ENCODE measurements around the gene GPR161.

GRCh38 chr1:168045311-168045710 lies 91.4 kb downstream of the GPR161 start:
- TF ChIP-seq, protein P1, sequence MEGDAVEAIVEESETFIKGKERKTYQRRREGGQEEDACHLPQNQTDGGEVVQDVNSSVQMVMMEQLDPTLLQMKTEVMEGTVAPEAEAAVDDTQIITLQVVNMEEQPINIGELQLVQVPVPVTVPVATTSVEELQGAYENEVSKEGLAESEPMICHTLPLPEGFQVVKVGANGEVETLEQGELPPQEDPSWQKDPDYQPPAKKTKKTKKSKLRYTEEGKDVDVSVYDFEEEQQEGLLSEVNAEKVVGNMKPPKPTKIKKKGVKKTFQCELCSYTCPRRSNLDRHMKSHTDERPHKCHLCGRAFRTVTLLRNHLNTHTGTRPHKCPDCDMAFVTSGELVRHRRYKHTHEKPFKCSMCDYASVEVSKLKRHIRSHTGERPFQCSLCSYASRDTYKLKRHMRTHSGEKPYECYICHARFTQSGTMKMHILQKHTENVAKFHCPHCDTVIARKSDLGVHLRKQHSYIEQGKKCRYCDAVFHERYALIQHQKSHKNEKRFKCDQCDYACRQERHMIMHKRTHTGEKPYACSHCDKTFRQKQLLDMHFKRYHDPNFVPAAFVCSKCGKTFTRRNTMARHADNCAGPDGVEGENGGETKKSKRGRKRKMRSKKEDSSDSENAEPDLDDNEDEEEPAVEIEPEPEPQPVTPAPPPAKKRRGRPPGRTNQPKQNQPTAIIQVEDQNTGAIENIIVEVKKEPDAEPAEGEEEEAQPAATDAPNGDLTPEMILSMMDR (IDR thresholded peaks at IDR 0.05), result no peak
- TF ChIP-seq ZFX (IDR thresholded peaks at IDR 0.05; ENCODE audit: borderline replicate concordance), result no peak

All from 22Rv1 (cell line).